KMS-11 (cell line): Measurements from ENCODE around the gene UBTF.

Experiments used
- H2AFZ ChIP-seq: fragments of 200-600 bp; sonication (generic); 2 replicates; pipeline ENCODE4 v1.6.1; 2016; ENCODE audit warnings: antibody characterized with exemption, mixed run types, low read depth
- H3K27ac ChIP-seq: fragments of 200-600 bp; sonication (generic); 2 replicates; pipeline ENCODE4 v1.6.1; 2016; ENCODE audit warnings: mild to moderate bottlenecking, mixed run types
- H3K27me3 ChIP-seq: fragments of 200-600 bp; sonication (generic); 2 replicates; pipeline ENCODE4 v1.6.1; 2017; ENCODE audit warnings: mild to moderate bottlenecking, low read depth, mixed run types, moderate library complexity; ENCODE audit not compliant: insufficient read depth
- H3K36me3 ChIP-seq: fragments of 200-600 bp; sonication (generic); 2 replicates; pipeline ENCODE4 v1.6.1; 2017; ENCODE audit warnings: mild to moderate bottlenecking, mixed run types; ENCODE audit not compliant: insufficient read depth
- H3K4me1 ChIP-seq: fragments of 200-600 bp; sonication (generic); 2 replicates; pipeline ENCODE4 v1.6.1; 2016; ENCODE audit warnings: mild to moderate bottlenecking, low read depth, mixed run types; ENCODE audit not compliant: poor library complexity, severe bottlenecking
- H3K4me2 ChIP-seq: fragments of 200-600 bp; sonication (generic); 2 replicates; pipeline ENCODE4 v1.7.0; 2016; ENCODE audit warnings: mild to moderate bottlenecking, mixed run types
- H3K4me3 ChIP-seq: fragments of 200-600 bp; sonication (generic); IDR thresholded peaks from 2 replicates; pipeline ENCODE4 v1.6.1; 2017; ENCODE audit warnings: low read depth, low read length, mixed read lengths; ENCODE audit not compliant: insufficient read depth
- H3K79me2 ChIP-seq: fragments of 200-600 bp; sonication (generic); 2 replicates; pipeline ENCODE4 v1.6.1; 2016; ENCODE audit warnings: low read depth, mixed run types; ENCODE audit not compliant: insufficient read depth
- H3K9ac ChIP-seq: fragments of 200-600 bp; sonication (generic); 2 replicates; pipeline ENCODE4 v1.6.1; 2016; ENCODE audit warnings: mild to moderate bottlenecking, mixed run types
- H4K20me1 ChIP-seq: fragments of 200-600 bp; sonication (generic); 2 replicates; pipeline ENCODE4 v1.6.1; 2016; ENCODE audit warnings: mild to moderate bottlenecking, mixed run types; ENCODE audit not compliant: insufficient read depth
- CTCF ChIP-seq: fragments of 200-600 bp; sonication (generic); conservative IDR thresholded peaks from 2 replicates; pipeline ENCODE4 v1.6.1; 2017; ENCODE audit warnings: low read depth, mild to moderate bottlenecking, antibody characterized with exemption, low read length, moderate library complexity, mixed read lengths

Gene UBTF

DNA sequence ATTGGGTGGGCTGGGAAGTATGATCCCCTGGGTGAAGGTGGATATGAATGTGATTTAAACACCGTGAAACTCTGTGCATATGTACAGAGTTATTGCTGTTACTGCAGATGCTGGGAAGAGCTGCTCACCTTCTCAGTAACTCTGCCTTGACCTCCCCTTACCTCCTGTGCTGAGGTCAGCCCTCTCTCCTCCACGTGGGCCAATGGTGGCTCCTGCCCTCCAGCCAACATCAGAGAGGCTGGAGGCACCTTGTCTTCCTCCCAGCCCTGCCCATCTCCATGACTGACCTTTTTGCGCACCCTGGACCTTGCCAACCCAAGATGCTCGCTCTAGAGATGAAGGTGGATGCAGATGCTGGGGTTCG, 49.4 kb downstream of the UBTF start:
- Histone ChIP-seq H3K79me2 (peaks cover 9% of the 10 kb centered on the region; the same call in 1 of the 2 replicates), H3K4me1 (peaks cover 59% of the 10 kb centered on the region), H3K27ac (peak overlapping the region; percentile 92), H4K20me1 (no peaks in the 10 kb centered on the region), H3K4me3 (no peak overlapping the region), H3K4me2 (peak overlapping the region; percentile 90), H3K36me3 (no peaks in the 10 kb centered on the region), H2AFZ (peak overlapping the region; percentile 11; the same call in 1 of the 2 replicates), H3K27me3 (no peaks in the 10 kb centered on the region), H3K9ac (peak overlapping the region; percentile 74)
- TF ChIP-seq CTCF = no peak

GRCh38 chr17:44167181-44167861, 52.2 kb downstream of the UBTF start:
- no peak for TF ChIP-seq CTCF
- Histone ChIP-seq H3K79me2 (peaks cover under 1% of the 10 kb centered on the region; the same call in 1 of the 2 replicates), H3K36me3 (no peaks in the 10 kb centered on the region), H3K4me2 (peak overlapping the region; percentile 90; the same call in 1 of the 2 replicates), H3K4me1 (peaks cover 47% of the 10 kb centered on the region), H3K4me3 (no peak overlapping the region), H3K9ac (no peak overlapping the region), H4K20me1 (no peaks in the 10 kb centered on the region), H3K27ac (peak overlapping the region; percentile 92; the same call in 1 of the 2 replicates), H2AFZ (no peak overlapping the region), H3K27me3 (no peaks in the 10 kb centered on the region)

- Histone ChIP-seq H3K4me3 (no peak overlapping the region), H3K9ac (no peak overlapping the region), H3K79me2 (no peaks in the 10 kb centered on the region)
These were observed 55.0 kb downstream of the UBTF start for GRCh38 chr17:44164476-44164875.

DNA sequence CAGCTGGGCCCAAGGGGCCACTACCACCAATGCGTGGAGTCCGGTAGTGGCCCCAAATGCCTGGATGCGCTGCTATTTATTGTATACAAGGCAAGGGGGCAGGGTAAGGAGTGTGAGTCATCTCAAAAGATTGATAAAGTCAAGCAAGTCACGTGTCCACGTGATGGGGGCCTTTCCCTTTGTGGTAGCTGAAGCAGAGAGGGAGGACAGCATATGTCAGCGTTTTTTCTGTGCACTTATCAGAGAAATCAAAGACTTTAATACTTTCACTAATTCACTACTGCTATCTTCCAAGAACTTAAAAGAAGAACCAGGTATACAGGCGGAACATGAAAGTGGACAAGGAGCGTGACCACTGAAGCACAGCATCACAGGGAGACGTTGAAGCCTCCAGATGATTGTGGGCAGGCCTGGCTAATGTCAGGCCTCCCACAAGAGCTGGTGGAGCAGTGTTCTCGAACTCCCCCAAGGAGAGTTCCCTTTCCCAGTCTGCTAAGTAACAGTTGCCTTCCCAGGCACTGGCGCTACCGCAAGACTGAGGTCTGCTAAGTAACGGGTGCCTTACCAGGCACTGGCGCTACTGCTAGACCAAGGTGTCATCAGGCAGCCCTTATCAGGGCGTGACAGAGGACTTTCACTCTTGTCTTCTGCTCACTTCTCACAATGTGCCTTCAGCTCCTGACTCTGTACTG, 59.8 kb downstream of the UBTF start:
- Histone ChIP-seq H2AFZ (no peak overlapping the region), H3K36me3 (no peaks in the 10 kb centered on the region; the same call in 1 of the 2 replicates)

More at GRCh38 chr17:44164476-44164875, 55.0 kb downstream of the UBTF start:
- Histone ChIP-seq H3K27ac (no peak overlapping the region), H3K27me3 (no peaks in the 10 kb centered on the region), H4K20me1 (no peaks in the 10 kb centered on the region), H2AFZ (no peak overlapping the region), H3K36me3 (no peaks in the 10 kb centered on the region), H3K4me1 (peaks cover 31% of the 10 kb centered on the region), H3K4me2 (no peak overlapping the region)
- TF ChIP-seq CTCF = no peak

More for the DNA sequence above, 59.8 kb downstream of the UBTF start:
- Histone ChIP-seq H4K20me1 (no peaks in the 10 kb centered on the region), H3K9ac (no peak overlapping the region), H3K4me2 (no peak overlapping the region), H3K27me3 (no peaks in the 10 kb centered on the region), H3K27ac (no peak overlapping the region), H3K4me3 (no peak overlapping the region), H3K4me1 (peaks cover 20% of the 10 kb centered on the region), H3K79me2 (no peaks in the 10 kb centered on the region)
- TF ChIP-seq CTCF = no peak
